Upper lobe of left lung (tissue), 4 donors: Measurements from ENCODE around the gene CCDC71L.

ENCODE experiments used
- CTCF ChIP-seq, 6 experiments: fragments of 450-650 bp in 4 of 6; fragments of 200-600 bp in 2 of 6; sonication (generic) in 2 of 6; IDR thresholded peaks; one replicate each; pipeline ENCODE4 v1.5.1; 2016 to 2019; ENCODE audit warnings: antibody characterized with exemption in 6 of 6
- EP300 ChIP-seq, 4 donors: sonication (generic); formaldehyde crosslinking; IDR thresholded peaks; one replicate each; pipeline ENCODE4 v1.5.1; 2017; ENCODE audit warnings: antibody characterized with exemption in 4 of 4, control low read depth in 2 of 4
- POLR2AphosphoS5 ChIP-seq, 2 donors: sonication (generic); formaldehyde crosslinking; IDR thresholded peaks; one replicate each; pipeline ENCODE4 v1.5.1; 2017; ENCODE audit warnings: antibody characterized with exemption in 2 of 2

- TF ChIP-seq CTCF (IDR thresholded peaks at IDR 0.05) (no peak), POLR2AphosphoS5 (IDR thresholded peaks at IDR 0.05) (no peak), EP300 (IDR thresholded peaks at IDR 0.05) (no peak)
These were observed 32.9 kb upstream of the CCDC71L start for GRCh38 chr7:106693677-106694353.
